ENCODE results near the gene TBC1D9. TPM values are rescaled to one million over a fixed set of nuclear protein-coding genes. Genes with fewer than 3 reads are reported as not detected.

TBC1D9 gene
- polyA plus RNA-seq, 1 donor (not counting 4 experiments of a cell fraction or from before 2014, with no cell fraction given): 11.6 TPM

DNA sequence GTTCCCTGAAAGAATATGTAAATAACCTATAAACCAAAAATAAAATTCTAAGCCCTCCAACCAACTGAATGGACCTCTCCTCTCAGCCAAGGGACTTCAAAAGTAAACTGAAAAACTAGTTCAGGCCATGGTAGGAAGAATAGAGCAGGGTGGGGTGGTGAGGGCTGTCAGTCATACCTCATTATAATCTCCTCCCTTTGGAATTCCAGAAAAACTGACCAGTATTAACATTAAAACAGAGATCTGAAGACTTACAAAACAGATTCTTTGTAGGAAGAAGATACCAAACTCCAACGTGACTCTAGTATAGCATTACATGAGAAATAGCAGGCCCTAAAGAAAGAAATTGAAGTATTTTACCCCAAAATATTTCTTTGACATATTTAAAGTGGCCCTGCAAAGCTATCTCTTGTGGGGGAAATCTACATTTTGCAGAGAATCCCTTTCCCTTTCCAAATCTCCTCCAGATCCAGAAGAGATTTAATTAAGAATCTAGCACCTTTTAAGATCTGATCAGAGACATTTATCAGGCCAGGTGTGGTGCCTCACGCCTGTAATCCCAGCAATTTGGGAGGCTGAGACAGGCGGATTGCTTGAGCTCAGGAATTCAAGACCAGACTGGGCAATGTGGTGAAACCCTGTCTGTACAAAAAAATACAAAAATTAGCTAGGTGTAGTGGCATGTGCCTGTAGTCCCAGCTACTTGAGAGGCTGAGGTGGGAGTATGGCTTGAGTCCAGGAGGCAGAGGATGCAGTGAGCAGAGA, 15.1 kb downstream of the TBC1D9 start:
- Histone ChIP-seq H3K27me3 (ENCODE audit: control insufficient read depth, extremely low read depth, insufficient read depth, low read length) (no peaks in the 10 kb centered on the region), H3K79me2 (ENCODE audit: control insufficient read depth, insufficient read depth, low read length) (peaks cover 4% of the 10 kb centered on the region), H3K4me3 (ENCODE audit: control insufficient read depth in 2 of 3, extremely low read depth in 1 of 3, insufficient read depth in 2 of 3, low read depth in 1 of 3, low read length in 3 of 3) (no peak overlapping the region), H3K4me2 (ENCODE audit: control insufficient read depth, extremely low read depth, insufficient read depth, low read depth, low read length) (no peak overlapping the region), H3K27ac (ENCODE audit: control insufficient read depth, insufficient read depth, low read length) (no peak overlapping the region), H4K20me1 (ENCODE audit: control insufficient read depth, extremely low read depth, insufficient read depth, low read length) (no peaks in the 10 kb centered on the region), H3K4me1 (ENCODE audit: control insufficient read depth, extremely low read depth, insufficient read depth, low read length) (peaks cover 34% of the 10 kb centered on the region), H3K9me1 (ENCODE audit: control insufficient read depth, extremely low read depth, insufficient read depth, low read length) (no peaks in the 10 kb centered on the region), H2AFZ (ENCODE audit: control insufficient read depth, low read length) (no peak overlapping the region), H3K36me3 (ENCODE audit: control insufficient read depth in 2 of 2, extremely low read depth in 1 of 2, insufficient read depth in 2 of 2, low read length in 2 of 2) (no peaks in the 10 kb centered on the region), H3K9ac (ENCODE audit: control insufficient read depth, extremely low read depth, insufficient read depth, low read length) (no peak overlapping the region), H3K9me3 (ENCODE audit: control insufficient read depth, low read depth, low read length) (no peaks in the 10 kb centered on the region)
- DNase-seq (ENCODE audit: low read depth, low spot score) (no peak), FAIRE-seq (no peak)
- TF ChIP-seq CTCF (optimal IDR thresholded peaks at IDR 0.05 in 1 of 3, IDR thresholded peaks at IDR 0.05 in 1 of 3, conservative IDR thresholded peaks at IDR 0.05 in 1 of 3; ENCODE audit: extremely low read depth in 1 of 3, insufficient read depth in 2 of 3, low read length in 3 of 3): no peak
- no peak for TF ChIP-seq EZH2 (IDR thresholded peaks at IDR 0.05; ENCODE audit: low read length)
- dilution Hi-C loops (cut with MboI; ENCODE audit: extremely low pct_ligation_motif_present, low sequenced_read_pairs): no loop called here

- no peaks in the 10 kb centered on the region for H3K36me3 ChIP-seq (ENCODE audit: control insufficient read depth in 2 of 2, extremely low read depth in 1 of 2, insufficient read depth in 2 of 2, low read length in 2 of 2)
- H2AFZ ChIP-seq (ENCODE audit: control insufficient read depth, low read length): no peak overlapping the region
- no peaks in the 10 kb centered on the region for H3K9me3 ChIP-seq (ENCODE audit: control insufficient read depth, low read depth, low read length)
- peaks cover 4% of the 10 kb centered on the region for H3K79me2 ChIP-seq (ENCODE audit: control insufficient read depth, insufficient read depth, low read length)
- no peak overlapping the region for H3K4me3 ChIP-seq (ENCODE audit: control insufficient read depth in 2 of 3, extremely low read depth in 1 of 3, insufficient read depth in 2 of 3, low read depth in 1 of 3, low read length in 3 of 3)
- DNase-seq (ENCODE audit: low read depth, low spot score): no peak
- no peaks in the 10 kb centered on the region for H3K9me1 ChIP-seq (ENCODE audit: control insufficient read depth, extremely low read depth, insufficient read depth, low read length)
- TF ChIP-seq EZH2 (IDR thresholded peaks at IDR 0.05; ENCODE audit: low read length): no peak
- no peak for TF ChIP-seq CTCF (optimal IDR thresholded peaks at IDR 0.05 in 1 of 3, IDR thresholded peaks at IDR 0.05 in 1 of 3, conservative IDR thresholded peaks at IDR 0.05 in 1 of 3; ENCODE audit: extremely low read depth in 1 of 3, insufficient read depth in 2 of 3, low read length in 3 of 3)
- H3K4me2 ChIP-seq (ENCODE audit: control insufficient read depth, extremely low read depth, insufficient read depth, low read depth, low read length): no peak overlapping the region
- FAIRE-seq: no peak
- dilution Hi-C loops (cut with MboI; ENCODE audit: extremely low pct_ligation_motif_present, low sequenced_read_pairs): no loop called here
- H3K4me1 ChIP-seq (ENCODE audit: control insufficient read depth, extremely low read depth, insufficient read depth, low read length): peaks cover 34% of the 10 kb centered on the region
- H3K27ac ChIP-seq (ENCODE audit: control insufficient read depth, insufficient read depth, low read length): no peak overlapping the region
- H4K20me1 ChIP-seq (ENCODE audit: control insufficient read depth, extremely low read depth, insufficient read depth, low read length): no peaks in the 10 kb centered on the region
- H3K27me3 ChIP-seq (ENCODE audit: control insufficient read depth, extremely low read depth, insufficient read depth, low read length): no peaks in the 10 kb centered on the region
- H3K9ac ChIP-seq (ENCODE audit: control insufficient read depth, extremely low read depth, insufficient read depth, low read length): no peak overlapping the region
These were observed 15.8 kb downstream of the TBC1D9 start for GRCh38 chr4:140740422-140740821.
